Measurements from ENCODE around the gene PIAS4.

Gene PIAS4

GRCh38 chr19:4084547-4084877 lies 77.0 kb downstream of the PIAS4 start:
- TF ChIP-seq, protein P1, sequence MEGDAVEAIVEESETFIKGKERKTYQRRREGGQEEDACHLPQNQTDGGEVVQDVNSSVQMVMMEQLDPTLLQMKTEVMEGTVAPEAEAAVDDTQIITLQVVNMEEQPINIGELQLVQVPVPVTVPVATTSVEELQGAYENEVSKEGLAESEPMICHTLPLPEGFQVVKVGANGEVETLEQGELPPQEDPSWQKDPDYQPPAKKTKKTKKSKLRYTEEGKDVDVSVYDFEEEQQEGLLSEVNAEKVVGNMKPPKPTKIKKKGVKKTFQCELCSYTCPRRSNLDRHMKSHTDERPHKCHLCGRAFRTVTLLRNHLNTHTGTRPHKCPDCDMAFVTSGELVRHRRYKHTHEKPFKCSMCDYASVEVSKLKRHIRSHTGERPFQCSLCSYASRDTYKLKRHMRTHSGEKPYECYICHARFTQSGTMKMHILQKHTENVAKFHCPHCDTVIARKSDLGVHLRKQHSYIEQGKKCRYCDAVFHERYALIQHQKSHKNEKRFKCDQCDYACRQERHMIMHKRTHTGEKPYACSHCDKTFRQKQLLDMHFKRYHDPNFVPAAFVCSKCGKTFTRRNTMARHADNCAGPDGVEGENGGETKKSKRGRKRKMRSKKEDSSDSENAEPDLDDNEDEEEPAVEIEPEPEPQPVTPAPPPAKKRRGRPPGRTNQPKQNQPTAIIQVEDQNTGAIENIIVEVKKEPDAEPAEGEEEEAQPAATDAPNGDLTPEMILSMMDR (IDR thresholded peaks at IDR 0.05; ENCODE audit: low read depth, low read length) = no peak
- DNase-seq (ENCODE audit: extremely low read depth, low read depth) = no peak

- DNase-seq (ENCODE audit: extremely low read depth, low read depth) = no peak
- TF ChIP-seq, protein P1 (IDR thresholded peaks at IDR 0.05; ENCODE audit: low read depth, low read length) = no peak
Observed at GRCh38 chr19:4086411-4086867, 78.9 kb downstream of the PIAS4 start.

- TF ChIP-seq, protein P1 (IDR thresholded peaks at IDR 0.05; ENCODE audit: low read depth, low read length) = no peak
- DNase-seq (ENCODE audit: extremely low read depth, low read depth) = no peak
Observed at GRCh38 chr19:4087787-4088679, 80.5 kb downstream of the PIAS4 start.

GRCh38 chr19:4088975-4089374 lies 81.4 kb downstream of the PIAS4 start:
- no peak for DNase-seq (ENCODE audit: extremely low read depth, low read depth)
- TF ChIP-seq, protein P1 (IDR thresholded peaks at IDR 0.05; ENCODE audit: low read depth, low read length) = no peak

All from AG09319 (cell line).